AG09319 (cell line): ENCODE measurements around the gene ITPKA.

ENCODE experiments used
- DNase-seq: peaks from one replicate; pipeline ENCODE4 v3.0.0-alpha.2; 2010; ENCODE audit warnings: low read depth; ENCODE audit errors: extremely low read depth
- TF ChIP-seq, protein P1 (sequence below): IDR thresholded peaks from 2 replicates; pipeline ENCODE4 v1.5.1; 2011; ENCODE audit warnings: low read depth, mild to moderate bottlenecking, inconsistent platforms, low read length, moderate library complexity

Gene ITPKA

DNA sequence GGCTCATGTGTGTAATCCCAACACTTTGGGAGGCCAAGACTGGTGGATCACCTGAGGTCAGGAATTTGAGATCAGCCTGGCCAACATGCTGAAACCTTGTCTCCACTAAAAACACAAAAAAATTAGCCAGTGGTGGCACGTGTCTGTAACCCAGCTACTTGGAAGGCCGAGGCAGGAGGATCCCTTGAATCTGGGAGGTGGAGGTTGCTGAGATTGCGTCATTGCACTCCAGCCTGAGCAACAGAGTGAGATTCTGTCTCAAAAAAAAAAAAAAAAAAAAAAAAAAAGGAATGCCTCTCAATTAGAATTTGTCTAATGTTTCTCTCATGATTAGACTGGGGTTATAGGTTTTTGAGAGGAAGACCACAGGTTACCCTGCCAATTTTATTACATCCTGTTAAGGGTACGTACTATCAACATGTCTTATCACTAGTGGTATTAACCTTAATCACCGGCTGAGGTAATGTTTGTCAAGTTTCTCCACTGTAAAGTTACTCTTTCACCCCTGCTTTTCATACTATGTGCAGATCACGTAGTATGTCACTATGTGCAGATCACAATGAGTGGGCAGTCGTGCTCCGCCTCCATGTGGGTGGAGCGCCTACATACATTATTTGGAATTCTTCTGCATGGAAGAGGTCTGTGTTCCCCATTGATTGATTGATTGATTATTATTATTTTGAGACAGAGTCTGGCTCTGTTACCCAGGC is 56.5 kb downstream of the ITPKA start:
- TF ChIP-seq, protein P1, sequence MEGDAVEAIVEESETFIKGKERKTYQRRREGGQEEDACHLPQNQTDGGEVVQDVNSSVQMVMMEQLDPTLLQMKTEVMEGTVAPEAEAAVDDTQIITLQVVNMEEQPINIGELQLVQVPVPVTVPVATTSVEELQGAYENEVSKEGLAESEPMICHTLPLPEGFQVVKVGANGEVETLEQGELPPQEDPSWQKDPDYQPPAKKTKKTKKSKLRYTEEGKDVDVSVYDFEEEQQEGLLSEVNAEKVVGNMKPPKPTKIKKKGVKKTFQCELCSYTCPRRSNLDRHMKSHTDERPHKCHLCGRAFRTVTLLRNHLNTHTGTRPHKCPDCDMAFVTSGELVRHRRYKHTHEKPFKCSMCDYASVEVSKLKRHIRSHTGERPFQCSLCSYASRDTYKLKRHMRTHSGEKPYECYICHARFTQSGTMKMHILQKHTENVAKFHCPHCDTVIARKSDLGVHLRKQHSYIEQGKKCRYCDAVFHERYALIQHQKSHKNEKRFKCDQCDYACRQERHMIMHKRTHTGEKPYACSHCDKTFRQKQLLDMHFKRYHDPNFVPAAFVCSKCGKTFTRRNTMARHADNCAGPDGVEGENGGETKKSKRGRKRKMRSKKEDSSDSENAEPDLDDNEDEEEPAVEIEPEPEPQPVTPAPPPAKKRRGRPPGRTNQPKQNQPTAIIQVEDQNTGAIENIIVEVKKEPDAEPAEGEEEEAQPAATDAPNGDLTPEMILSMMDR, result no peak
- no peak for DNase-seq
